GM13976 (cell line): ENCODE measurements around the gene BLTP1.

Experiments used
- DNase-seq: peaks from one replicate; pipeline ENCODE4 v3.0.0; 2012; ENCODE audit warnings: low spot score
- in situ Hi-C: fragments of 300-500 bp; cut with MboI; formaldehyde crosslinking; loops from one replicate; pipeline ENCODE4 v1.12.0; 2022; ENCODE audit warnings: low sequenced_read_pairs, mixed read lengths, inconsistent platforms; ENCODE audit not compliant: unreplicated experiment
- TF ChIP-seq, protein P1 (sequence below): IDR thresholded peaks from 2 replicates; pipeline ENCODE4 v1.5.1; 2012; ENCODE audit warnings: borderline replicate concordance, mild to moderate bottlenecking; ENCODE audit not compliant: insufficient read depth; ENCODE audit errors: extremely low read depth, missing control alignments, control extremely low read depth

BLTP1 gene

DNA sequence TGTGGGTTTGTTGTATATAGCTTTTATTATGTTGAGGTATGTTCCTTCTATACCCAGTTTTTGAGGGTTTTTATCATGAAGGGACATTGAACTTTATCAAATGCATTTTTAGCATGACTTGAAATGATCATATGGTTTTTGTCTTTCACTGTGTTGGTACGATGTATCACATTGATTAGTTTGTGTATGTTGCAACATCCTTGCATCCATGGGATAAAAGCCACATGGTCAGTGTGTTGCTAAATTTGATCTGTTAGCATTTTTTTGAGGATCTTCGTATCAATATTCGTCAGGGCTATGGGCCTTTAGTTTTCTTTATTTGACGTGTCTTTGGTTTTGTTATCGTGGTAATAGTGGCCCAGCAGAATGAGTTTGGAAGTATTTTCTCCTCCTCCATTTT is 11.3 kb upstream of the BLTP1 start:
- TF ChIP-seq, protein P1, sequence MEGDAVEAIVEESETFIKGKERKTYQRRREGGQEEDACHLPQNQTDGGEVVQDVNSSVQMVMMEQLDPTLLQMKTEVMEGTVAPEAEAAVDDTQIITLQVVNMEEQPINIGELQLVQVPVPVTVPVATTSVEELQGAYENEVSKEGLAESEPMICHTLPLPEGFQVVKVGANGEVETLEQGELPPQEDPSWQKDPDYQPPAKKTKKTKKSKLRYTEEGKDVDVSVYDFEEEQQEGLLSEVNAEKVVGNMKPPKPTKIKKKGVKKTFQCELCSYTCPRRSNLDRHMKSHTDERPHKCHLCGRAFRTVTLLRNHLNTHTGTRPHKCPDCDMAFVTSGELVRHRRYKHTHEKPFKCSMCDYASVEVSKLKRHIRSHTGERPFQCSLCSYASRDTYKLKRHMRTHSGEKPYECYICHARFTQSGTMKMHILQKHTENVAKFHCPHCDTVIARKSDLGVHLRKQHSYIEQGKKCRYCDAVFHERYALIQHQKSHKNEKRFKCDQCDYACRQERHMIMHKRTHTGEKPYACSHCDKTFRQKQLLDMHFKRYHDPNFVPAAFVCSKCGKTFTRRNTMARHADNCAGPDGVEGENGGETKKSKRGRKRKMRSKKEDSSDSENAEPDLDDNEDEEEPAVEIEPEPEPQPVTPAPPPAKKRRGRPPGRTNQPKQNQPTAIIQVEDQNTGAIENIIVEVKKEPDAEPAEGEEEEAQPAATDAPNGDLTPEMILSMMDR: no peak
- DNase-seq: no peak
- in situ Hi-C loops: no loop called here

DNA sequence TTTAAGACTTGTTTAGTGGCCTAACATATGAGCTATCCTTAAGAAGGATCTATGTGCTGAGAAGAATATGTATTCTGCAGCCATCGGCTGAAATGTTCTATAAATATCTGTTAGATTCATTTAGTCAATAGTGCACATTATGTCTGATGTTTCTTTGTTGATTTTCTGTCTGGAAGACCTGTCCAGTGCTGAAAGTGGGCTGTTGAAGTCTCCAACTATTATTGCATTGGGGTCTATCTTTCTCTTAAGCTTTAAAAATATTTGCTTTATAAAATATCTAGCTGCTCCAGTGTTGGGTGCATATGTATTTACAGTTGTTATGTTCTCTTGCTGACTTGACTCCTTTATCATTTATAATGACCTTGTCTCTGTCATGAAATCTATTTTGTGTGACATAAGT is 9.4 kb upstream of the BLTP1 start:
- TF ChIP-seq, protein P1: no peak
- in situ Hi-C loops: no loop called here
- DNase-seq: no peak

DNA sequence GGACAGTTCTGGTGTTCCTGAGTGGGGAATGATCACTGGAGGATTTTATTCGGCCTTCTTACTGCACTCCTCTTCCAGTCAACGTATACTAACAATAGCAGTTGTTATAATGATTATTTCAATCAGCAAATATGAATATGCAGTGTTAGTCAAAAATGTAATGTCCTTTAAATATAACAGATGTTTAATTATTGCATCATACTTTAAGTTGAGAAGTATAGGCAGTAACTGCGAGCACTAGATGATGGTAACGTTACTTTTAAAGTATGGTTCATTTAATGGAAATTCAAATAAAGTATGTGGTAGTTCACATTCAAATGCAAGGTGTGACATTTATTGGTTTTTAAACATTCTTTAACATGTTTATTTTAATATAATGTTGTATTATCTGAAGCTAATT is 5.5 kb upstream of the BLTP1 start:
- no peak for DNase-seq
- in situ Hi-C loops: no loop called here
- TF ChIP-seq, protein P1: no peak

DNA sequence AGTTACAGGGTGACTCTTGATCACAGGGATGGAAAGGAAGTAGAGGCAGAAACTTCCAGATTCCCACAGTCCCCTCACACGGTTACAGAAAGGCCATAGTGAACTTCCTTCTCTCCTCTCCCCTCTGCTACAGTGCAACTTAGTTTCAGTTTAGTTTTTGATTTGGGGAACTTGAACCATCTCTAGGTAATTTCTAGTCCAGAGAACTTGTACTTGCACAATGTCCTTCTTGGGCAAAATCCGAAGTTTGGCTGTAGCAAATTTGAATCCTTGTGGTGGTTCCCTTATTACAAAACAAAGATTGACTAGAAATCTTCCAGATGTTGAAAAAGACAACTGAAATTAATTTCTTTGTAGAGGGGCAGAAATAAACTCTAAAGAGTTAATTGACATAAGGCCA is 1.2 kb upstream of the BLTP1 start:
- DNase-seq: no peak
- in situ Hi-C loops: no loop called here
- TF ChIP-seq, protein P1: no peak

DNA sequence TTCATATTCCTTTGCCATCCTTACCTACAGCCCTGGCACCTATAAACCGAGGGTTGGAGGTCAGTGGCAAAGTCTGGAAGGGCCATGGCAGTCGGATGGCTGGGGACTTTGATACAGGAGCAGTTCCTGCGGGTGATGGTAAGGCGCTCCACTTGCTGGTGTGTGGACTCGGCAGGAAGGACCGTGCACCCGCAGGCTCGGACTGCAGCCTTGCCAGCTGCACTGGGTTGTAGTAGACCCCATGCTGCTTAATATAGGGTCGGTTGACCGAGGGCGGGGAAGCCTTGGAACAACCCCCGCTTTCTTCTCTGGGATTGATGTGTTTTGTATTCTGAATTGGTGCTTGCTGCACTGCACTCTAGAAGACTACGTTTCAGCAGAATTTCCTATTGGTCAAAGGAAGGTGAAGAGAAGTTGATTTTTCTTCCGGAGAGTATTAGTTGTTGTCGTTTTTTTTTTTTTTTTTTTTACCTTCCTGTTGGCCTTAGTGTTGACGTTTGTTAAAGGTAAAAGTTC is 638 bp downstream of the BLTP1 start:
- TF ChIP-seq, protein P1: no peak
- DNase-seq: peak; percentile 40
- in situ Hi-C loops: no loop called here

DNA sequence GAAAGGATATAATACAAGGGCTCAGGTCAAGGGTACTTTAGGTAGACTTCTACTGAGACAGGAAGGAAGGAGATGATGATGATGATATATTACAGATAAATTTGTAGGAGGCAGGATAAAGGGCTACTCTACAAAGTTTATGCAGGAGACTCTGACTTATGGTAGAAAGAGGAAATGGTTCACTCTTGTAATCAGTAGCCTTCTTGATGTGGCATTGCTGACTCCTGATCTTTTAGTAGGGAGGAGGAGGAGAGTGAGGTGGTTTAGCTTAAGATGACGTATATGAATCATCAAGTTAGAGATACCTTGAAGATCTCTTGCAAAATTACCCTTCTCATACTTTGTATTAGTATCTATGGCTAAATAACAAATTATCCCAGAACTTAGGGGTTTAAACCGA is 4.7 kb downstream of the BLTP1 start:
- in situ Hi-C loops: no loop called here
- TF ChIP-seq, protein P1: no peak
- peak; percentile 20 for DNase-seq

DNA sequence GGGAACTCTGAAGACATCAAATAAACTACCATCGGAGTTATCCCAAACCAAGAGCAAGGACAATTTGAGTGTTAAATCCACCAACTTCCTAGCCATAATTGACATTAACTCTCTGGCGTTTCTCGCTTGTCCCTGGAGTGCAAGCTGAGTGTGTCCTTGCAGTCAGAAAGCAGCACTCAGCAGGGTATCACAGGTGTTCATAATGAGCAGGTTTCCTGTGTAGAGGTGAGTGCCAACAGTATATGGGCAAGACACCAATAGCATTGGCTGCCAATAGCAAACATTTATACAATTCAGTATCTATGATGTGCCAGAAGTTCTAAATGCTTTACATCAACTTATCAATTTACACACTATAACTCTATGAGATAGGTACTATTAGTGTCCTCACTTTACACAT is 11.2 kb downstream of the BLTP1 start:
- in situ Hi-C loops: no loop called here
- no peak for DNase-seq
- TF ChIP-seq, protein P1: no peak
